HG03442 (cell line): Measurements from ENCODE around the gene DCHS2.

Experiments used
- ATAC-seq: cut with Tn5 transposase; IDR thresholded peaks from one replicate; pipeline ENCODE4 v1.9.1; 2021; ENCODE audit warnings: mild to moderate bottlenecking, moderate library complexity; ENCODE audit not compliant: unreplicated experiment

The DCHS2 gene

DNA sequence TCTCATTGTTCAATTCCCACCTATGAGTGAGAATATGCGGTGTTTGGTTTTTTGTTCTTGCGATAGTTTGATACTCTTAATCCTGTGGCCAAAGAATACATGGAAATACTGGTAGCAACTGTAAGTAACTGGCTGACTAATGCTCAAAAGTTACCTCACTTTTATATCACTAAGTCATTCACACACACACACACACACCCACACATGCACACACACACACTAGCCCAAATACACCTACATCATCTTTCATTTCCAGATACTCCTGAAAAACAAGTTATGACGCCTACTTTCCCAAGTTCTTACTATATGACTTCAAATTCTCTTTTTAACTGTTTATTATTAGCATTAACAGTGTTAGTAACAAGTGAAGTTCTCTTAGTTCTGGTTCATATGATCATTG lies 101.3 kb downstream of the DCHS2 start:
- ATAC-seq, result no peak

DNA sequence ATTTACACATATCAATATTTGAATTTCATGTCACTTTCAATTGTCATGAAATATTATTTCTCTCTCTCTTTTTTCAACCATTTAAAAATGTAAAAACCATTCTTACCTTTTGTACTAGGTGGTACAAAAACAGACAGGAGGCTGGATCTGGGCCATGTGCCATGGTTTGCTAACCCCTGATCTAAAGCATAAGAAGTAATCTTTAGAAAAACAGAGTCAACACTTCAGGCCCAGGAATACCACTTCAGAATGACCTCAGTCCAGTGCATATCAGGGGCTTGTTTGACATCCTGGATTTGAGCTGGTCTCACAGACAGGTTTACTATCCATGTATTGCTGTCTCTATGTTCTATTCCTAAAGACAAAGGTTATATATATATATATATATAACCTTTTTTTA lies 102.5 kb downstream of the DCHS2 start:
- ATAC-seq, result no peak

DNA sequence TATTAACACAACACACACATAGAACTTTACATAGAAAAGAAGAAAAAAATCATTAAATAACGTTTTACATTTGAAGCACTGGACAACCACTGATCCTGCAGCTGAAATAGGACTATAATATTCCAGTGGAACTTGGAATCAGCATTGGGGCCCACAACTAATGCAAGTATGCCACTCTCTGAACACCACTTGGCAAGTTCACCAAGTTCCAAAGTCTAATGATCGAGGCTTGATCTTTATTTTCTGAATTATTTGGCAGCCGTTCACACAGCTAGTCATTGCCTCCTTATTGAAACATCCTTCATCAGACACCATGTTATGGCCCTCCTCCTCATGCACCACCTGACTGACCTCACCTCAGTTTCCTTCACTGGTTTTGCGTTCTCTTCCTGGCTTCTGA lies 107.6 kb downstream of the DCHS2 start:
- ATAC-seq, result no peak

DNA sequence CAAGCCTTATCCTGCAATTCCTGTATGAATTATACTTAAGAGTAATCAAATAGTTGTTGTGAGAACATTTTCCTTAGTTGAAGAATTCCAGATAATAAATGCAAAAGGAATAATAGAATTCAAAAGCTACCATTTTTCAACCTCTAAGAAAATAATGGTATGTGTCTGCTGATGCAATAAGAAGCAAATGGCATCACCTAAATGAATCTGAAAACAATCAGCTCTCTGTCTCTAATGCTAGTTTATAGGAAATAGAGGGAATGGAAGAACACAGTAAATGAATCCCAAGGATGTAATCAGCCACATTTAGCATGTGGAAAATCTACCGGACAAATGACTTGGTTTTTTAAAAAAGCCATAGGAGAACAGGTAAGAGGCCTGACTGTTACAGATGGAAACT lies 115.1 kb downstream of the DCHS2 start:
- ATAC-seq, result no peak

DNA sequence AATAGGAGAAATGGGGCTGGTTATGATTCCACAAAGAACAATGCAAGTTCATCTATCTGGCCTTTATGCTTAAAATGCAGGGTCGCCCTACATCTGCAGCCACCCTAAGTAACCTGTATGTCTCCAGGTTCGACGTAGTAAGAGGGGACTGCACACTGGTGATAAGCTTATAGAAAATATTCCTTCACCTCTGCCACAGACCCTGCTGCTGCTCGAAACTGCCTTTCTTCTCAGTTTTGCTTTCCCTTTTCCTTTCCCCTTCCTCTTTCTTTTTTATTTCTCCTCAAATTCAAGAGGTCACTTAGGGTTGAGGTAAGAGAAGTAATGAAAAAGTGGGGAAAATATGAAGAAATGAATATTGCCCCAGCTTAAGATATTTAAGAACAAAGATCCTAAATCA lies 123.5 kb downstream of the DCHS2 start:
- peak; percentile 68 for ATAC-seq

DNA sequence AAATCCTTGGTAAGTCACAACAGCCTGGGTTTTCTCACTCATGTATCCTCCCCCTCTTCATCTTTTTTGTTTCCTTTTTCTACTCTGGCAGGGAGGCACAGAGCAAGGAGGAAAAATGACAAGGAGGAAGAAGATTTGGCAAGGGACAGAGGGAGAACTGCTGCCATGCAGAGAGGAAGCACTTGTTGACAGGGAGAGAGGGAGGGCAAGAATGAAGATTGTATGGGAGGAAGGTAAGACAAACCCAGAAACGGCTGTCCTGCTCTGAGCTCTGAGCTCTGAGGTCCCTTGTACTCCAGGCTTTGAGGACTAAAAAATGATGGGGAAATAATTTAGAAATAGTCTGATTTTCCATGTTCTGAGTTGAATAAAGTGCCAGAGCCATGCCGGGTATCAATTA lies 123.9 kb downstream of the DCHS2 start:
- peak; percentile 26 for ATAC-seq

DNA sequence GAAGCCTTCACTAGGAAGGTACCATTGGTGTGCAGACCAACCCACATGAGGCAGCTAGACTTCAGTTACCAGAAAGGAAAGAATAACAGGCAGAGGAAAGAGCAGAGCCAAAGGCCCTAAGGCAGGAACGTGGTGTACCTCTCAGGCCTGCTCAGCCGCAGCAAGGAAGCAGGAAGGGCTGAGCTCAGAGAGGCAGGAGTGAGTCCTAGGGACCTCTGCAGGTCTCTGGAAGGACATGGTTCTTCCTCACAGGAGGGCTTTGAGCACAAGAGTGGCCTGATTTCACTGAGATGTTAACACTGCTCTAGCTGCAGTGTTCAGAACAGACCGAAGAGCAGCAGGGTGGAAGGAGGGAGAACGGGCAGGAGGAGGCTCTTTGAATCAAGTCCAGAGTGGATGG lies 124.6 kb downstream of the DCHS2 start:
- no peak for ATAC-seq

DNA sequence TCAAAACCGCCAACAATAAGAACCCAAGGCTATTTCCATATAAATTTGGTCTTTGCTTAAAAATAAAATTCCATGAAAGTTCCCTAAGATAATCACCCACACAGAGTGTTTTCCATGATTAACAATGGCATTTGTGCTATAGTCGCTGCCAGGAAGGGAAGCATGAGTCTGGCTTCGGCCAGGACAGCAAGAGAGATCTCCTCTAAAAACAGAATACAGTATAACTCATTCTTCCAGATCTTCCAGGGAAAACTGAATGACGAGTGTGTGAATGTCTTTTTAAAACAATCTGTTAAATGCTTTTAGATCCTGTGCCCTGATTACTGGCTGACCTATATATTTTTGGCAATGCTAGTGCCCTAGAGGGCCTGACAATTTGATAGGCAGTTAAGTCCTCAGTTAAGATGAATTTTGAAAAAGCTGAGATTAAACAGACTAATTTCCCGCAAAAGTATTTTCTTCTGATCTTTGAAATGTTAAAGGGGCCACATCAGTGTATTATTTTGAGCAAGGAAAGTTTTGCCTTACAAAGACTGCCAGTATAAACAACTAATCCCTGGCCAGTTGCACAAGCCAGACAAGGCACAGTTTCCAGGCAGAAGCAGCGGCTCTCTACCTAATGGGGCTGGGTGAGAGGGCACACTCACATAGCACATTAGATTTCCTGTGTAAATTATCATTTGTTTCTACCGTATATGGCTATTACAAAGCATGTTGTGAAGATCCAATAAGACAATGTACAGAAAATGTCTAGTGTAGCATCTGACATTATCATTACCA lies 127.3 kb downstream of the DCHS2 start:
- no peak for ATAC-seq

DNA sequence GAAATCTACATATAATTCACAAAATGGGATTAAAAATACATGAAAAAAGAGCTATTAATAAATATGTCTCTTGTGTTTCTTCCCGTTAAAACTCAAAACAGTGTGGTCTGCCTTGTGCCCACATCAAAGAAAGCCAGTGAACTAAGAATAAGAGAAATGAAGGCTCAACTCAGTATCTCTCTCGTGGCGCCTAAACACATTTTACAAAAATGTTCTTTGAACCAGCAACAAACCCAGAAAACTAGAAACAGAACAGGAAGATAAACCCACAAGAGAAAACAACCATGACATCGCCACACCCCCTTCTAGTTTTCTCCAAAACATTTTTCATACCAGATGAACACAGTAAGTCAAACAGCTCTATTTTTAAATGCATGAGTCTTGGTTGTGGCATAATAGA lies 130.1 kb downstream of the DCHS2 start:
- peak; percentile 64 for ATAC-seq

DNA sequence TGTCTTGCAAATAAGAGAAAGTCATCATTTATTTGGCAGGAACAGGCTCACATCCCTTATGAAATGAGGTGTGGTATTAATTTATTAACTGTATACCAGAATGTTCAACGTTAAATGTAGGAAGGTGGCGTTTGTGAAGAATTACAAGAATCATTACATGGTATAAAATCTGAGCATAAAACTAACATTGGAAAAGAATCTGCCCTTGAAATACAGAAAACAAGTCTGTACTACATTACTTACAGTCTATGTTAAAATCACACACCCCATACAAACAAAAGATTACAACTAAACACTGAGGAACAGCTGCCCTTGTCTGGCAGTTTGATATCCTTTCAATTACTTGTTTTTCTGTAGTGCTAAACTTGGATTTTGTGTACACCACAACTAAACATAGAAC lies 131.1 kb downstream of the DCHS2 start:
- ATAC-seq, result no peak

DNA sequence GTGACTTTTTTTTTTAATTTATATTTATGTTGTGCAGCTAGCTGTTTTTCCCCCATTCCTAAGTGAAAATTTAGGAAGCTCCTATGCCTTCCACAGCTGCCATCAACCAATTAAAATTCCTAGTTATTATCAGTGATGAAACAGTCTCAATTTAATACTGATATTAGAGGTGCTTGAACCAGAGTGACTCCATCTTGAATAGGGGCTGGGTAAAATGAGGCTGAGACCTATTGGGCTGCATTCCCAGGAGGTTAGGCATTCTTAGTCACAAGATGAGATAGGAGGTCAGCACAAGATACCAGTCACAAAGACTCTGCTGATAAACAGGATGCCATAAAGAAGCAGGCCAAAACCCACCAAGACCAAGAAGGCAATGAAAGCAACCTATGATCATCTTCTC lies 136.7 kb downstream of the DCHS2 start:
- no peak for ATAC-seq

DNA sequence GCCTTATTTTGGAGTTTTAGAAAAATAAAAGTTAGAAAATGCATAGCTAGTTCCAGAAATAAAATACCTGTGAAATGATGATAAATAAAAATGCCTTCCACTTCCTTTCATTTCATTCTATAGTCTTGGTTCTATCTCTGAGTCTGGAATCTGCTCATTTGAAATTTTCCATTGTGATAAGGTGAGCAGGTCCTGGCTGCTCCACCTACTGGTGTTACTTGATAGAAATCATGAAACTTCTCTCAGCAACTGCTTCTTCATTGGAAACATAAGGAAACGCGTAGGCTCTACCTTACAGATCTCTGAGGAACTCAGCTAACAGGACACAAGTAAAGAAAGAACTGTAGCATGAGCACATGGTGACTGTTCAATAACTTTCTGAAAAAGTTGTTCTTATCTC lies 141.8 kb downstream of the DCHS2 start:
- ATAC-seq, result peak; percentile 53

DNA sequence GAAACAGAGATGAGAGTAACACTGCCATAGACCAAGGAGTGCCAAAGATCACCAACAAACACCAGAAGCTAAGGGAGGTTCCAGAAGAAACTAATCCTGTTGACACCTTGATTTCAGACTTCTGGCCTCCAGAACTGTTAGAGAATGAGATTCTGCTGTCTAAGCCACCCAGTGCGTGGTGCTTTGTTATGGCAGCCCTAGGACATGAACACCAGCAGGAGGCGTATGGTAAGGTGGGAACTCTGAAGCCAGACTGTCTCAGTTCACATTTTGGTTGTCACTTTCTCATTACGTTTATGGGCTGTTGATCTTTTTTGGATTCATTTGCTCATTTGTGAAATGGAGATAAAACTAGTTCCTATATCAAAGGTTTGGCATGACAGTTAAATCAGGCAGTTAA lies 142.9 kb downstream of the DCHS2 start:
- ATAC-seq, result no peak

DNA sequence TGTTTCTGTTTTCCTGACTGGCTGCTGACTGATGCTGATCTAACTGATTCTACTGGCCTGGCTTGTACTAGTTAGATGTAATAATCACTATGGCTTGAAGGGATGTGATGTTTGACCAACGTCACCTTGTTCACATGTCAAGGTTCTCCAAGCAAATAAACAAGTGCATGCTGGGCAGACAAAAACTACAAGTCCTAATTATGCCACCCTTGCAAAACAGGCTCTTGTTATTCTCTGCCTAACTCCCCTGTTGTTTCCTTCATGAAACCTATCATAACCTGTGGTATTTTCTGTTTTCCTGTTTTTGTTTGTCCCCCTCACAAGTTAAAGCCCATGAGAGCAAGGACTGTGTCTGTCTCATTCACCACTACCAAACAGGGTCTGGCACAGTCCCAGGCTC lies 146.2 kb downstream of the DCHS2 start:
- ATAC-seq, result no peak

DNA sequence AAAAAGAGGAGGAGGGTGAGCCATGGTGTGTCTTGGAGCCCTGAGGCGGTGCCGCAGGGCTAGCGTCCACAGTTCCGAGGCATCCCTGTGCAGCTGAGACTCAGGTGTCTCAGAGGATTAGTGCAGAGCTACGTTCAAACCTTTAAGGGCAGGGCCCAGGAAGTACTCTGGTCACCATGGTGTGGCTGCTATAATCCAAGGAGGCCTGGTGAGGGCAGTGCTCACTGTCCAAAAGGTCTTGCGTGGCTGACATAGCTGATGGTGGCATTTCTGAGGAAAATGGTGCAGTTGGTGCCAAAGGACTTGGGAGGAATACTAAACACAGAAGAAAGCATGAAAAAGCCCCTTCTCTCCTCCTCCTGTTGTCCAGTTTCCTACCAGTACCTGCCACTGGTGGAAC lies 146.9 kb downstream of the DCHS2 start:
- ATAC-seq, result peak; percentile 58

DNA sequence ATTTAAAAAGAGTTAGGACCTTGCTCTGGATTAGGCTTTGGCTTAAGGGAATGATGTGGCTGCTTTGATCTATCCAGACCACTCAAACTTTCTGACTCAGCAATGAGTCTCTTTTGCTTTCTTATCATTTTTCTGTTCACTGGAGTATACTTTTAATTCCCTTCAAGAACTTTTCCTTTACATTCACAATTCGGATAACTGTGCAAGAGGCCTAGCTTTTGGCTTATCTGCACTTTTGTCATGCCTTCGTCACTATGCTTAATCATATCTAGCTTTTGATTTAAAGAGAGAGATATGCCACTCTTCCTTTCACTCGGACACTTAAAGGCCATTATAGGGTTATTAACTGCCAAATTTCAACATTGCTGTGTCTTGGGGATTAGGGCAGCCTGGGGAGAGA lies 147.9 kb downstream of the DCHS2 start:
- ATAC-seq, result no peak

DNA sequence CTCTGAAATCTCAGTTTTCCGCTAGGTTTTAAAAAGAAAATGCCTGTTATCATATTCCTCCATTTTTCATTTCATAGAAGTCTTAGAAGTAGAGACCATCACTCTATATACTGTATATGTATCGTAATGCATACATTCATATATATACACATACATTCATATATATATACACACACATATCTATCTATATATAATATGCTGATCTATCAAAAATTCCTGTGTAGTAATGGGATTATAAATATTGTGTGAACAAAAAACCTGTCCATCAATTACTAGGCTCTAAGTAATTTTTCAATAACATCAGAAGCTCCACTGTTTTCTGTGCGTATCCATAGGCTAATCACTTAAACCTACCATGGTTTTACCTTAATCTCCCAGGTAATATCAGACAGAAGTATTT lies 150.2 kb downstream of the DCHS2 start:
- no peak for ATAC-seq

DNA sequence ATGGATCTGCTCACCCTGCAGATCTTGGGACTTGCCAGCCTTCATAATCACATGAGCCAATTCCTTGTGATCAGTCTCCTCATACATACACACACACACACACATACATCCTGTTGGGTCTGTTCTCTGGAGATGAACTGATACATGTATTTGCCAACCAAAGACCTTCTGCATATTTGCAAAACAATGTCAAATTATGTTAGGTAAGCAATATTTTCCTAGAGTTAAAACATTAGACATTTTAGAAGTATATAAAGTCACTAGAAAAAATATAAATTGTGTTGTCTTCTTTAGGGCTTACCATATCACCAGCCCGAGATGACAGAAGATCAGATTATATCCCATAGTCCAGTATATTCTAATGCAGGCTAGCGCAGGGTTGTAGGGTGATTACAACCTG lies 156.0 kb downstream of the DCHS2 start:
- no peak for ATAC-seq

DNA sequence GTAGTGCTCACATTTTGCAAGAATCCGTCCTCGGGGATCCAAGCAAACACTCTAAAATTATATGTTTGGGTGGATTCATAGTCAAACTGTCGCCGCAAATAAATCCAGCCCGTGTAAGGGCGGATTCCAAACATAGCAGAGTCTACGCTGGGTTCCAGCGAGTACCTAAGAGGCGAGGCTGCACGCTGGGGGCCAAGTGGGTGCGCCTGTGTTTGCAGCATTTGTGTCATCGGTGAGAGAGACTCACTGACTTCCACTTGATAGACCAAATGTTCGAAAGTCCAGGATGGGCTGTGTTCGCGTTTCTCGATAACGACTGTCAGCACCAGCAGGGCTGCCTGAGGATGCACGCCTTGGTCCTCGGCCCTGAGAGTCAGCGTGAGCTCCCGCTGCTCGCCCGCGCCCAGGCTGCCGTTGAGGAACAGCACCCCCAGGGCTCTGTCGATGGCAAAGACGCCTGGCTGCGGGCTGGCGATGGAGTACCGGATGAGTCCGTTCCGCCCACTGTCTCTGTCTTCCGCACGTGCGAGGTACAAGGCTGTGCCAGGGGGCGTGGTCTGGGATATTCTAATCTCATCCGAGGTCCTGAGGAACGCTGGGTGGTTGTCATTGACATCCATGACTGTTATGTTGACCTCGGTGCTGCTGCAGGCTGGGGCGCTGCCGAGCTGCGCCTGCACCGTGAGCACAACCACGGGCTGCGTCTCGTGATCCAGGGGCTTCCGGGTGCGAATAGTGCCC lies 158.7 kb downstream of the DCHS2 start:
- ATAC-seq, result peak; percentile 87

DNA sequence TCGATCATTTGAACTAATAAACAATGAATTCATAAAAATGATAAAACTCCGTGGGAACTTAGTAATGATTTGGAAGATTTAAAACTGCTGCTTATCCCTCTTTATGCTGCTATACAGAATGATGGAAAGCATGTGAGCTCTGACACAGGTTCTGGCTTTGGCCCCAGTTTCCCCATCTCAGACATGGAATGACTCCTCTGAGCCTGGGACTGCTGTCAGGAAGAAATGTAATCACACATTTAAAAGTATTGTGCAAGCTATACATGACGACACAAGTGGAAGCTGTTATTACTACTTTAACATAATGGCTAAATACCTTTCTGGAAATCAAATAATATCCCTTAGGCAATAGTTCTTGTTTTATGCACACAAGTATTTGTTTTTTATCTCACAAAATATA lies 161.7 kb downstream of the DCHS2 start:
- ATAC-seq, result no peak

DNA sequence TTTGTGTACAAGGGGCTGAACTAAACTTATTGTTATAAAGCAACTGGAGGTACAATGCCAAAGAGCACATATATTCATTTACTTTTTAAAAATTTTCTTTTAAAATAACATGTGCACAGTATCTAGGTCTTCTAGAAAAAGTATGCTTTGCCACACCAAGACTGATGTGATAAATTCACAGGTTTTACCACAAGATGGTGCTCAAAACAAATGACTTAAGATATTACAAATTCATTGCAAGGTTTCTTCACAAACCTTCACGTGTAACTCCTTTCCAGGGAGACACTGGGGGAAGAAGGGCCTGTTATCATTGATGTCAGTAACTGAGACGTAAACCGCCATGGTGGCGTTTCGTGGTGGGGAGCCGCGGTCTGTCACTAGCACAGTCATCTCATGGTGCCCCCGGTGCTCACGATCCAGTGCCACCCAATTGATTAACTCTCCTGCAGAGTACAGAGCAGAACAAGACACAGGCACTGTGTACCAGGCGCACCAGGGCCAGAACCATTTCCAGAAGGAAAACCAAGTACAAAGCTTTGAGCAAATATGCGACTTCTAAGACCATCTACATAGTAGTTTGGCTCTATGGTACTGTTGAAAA lies 162.2 kb downstream of the DCHS2 start:
- no peak for ATAC-seq

DNA sequence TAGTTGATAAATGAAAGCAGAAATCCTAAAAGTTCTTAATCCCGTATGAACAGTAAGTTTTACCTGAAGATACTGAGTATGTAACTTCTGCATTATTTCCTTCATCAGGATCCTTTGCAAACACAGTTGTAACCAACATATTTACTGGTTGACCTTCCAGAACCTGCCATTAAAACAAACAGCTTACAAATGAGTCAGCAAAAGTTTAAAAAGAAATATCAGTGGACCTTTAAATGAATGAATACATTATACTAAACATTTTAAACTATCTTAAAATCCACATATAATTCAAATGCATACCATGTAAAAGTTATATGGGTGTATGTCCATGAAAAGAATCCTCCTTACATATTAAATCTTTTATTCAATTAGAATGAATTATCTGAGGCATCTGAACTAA lies 163.6 kb downstream of the DCHS2 start:
- no peak for ATAC-seq
